Measurements from ENCODE around the gene SAMMSON.
A peak's percentile ranks its signal among the peaks of the same experiment; 100 is the strongest.

SAMMSON gene

DNA sequence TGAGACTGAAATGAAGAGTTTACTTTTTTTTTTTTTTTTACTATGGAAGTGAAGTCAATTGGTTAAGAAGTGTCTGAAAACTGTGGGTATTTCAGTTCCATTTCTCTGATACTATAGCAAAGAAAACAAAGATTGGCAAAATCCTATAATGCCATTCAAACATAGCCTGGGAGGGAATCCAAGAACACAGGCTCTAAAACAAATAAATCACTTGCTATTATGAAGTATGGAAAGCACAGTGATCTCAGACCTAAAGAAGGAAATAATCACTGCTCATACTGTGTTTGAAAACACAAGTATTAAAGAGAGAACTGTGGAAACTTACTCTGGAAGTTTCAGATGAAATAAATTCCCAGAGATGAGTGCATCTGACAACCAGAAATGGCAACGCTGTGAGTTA lies 12.0 kb downstream of the SAMMSON start:
- no peak for DNase-seq

- DNase-seq = peak in 2 of 4 experiments; percentile 6 to 17
These were observed 21.6 kb downstream of the SAMMSON start for GRCh38 chr3:70020906-70021660.

GRCh38 chr3:70028361-70028760 lies 28.8 kb downstream of the SAMMSON start:
- DNase-seq = no peak

- no peak for DNase-seq
These were observed 39.2 kb downstream of the SAMMSON start for GRCh38 chr3:70038693-70039092.

GRCh38 chr3:70040386-70040785 lies 40.9 kb downstream of the SAMMSON start:
- no peak for DNase-seq

DNA sequence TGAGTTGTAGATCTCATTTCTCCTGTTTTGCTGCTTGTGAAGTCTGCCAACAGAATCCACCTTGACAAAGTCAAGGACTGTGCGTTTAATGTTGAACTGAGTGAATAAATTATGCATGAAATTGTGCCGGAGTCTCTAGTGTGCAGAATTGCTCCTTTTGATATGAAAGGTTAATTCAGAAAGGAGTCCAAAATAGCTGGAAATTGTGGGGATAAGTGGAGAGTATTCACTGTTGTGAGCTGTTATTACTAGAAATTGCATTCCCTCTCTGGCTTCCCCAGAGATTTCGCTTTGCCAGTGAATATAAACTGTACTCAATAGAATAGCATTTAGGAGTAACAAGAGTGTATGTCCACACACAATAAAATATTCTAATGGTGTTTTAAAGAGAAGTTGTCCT lies 43.1 kb downstream of the SAMMSON start:
- DNase-seq = no peak

GRCh38 chr3:70049761-70050160 lies 50.2 kb downstream of the SAMMSON start:
- peak in 2 of 4 experiments; percentile 4 to 20 for DNase-seq

- DNase-seq = peak; percentile 58 to 89 (median 76)
These were observed 53.8 kb downstream of the SAMMSON start for GRCh38 chr3:70053293-70053692.

GRCh38 chr3:70056081-70056480 lies 56.5 kb downstream of the SAMMSON start:
- no peak for DNase-seq

- no peak for DNase-seq
These were observed 57.9 kb downstream of the SAMMSON start for GRCh38 chr3:70057426-70057825.

DNA sequence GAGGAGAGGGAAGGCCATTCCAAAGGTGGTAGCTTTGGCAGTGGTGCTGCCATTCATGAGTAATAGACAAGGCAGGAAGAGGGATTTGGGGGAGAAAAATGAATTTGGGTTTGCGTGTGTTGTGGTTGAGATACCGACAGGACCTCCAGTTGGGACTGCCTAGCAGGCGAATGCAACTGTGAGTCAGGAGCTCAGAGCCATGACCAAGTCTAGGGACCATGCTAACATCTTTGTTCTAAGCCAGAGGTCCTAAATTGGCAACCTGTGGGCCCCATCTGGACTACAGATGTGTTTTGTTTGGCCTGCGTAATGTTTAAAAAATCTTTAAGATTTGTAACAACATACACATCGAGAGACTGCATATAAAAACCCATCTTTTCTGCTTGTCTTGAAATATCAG lies 61.6 kb downstream of the SAMMSON start:
- no peak for DNase-seq

DNA sequence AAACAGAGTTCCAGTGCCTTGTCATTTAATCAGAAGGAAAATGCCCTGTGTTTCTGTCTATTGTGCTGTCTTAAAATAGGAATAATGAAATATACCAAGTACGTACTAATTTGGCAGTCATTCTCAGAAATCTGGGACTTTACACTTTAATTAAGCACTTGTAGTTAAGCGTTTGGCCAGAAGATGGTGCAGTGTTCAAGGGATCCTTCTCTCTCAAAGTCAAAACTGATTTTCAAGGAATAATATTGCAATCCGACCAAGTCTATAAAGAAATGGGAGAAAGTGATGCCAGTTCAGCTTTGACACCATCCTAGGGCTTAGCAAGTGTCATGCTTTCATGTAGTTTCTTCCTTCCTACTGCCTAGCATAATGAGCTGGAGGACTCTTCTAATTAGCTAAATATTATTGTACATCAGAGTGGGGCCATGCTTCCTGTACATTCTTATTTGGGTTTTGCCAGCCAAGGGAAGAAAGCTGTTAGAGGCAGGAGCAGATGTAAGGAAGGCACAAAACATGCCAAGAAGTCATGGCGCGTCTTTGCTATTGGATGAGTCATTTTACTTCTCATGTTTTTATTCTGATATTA lies 64.8 kb downstream of the SAMMSON start:
- peak; percentile 50 to 69 (median 54) for DNase-seq

- peak in 2 of 4 experiments; percentile 11 to 13 for DNase-seq
These were observed 66.2 kb downstream of the SAMMSON start for GRCh38 chr3:70065696-70066253.

DNA sequence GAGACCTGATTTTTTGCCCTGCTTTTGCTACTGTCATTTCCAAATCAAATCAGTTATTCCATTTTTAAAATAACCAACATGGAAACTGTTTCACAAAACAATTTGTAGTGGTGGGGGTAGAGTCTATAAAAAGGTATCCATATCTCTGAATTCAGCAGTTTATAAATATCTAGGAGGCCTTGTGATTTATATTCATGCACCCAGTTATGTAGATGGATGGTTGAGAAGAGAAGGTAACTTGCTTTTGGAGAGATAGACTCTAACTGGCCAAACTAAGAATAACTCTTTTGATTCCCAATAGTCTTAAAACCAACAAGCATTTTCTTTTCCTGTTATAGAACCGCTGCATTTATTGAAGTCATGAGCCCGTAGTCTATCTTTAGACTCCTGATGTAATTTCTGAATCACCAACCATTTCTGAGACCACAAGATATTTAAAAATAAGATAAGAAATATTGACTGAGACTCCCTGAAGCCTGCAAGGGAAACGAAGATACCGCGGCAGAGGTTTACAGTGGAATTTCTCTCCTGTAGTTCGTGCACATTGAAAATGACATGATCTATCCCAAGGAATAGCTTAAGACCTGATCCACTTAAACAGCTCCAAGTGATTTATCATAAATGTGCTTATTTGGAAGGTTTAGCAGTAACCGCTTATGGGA lies 68.5 kb downstream of the SAMMSON start:
- no peak for DNase-seq

DNA sequence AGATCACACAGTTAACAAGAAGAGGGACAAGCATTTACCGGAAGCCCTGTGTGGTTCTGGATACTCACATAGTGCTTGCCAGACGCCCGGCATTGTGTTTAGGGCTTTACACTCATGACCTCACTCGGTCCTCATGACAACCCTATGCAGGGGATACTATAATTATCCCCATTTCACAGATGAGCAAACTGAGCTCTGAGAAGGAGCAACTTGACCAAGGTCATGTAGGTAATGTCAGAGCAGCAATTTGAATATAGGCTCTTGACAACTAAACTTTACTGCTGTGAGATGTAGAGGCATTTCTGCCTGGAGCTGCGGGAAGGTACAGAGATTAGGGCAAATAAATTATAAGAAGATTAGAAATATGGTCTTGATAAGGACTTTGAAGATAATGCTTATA lies 70.0 kb downstream of the SAMMSON start:
- DNase-seq = no peak

DNA sequence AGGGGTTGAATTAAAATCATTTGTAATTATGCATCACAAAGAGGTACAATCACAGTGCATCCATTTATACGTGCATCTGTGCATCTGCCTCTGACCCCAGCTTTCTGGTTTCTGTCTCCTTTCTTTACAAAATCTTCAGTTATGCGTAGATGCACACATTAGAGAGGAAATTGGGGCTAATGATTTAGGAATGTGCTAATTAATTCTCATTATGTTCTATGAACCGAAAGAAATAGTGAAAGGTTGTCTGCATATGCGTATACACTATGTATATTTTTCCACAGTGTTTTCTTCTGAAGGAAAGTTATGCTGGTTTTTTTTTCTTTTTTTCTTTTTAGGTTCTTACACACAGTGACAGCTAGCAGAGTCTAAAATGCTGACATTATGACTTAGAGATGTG lies 71.6 kb downstream of the SAMMSON start:
- DNase-seq = no peak

DNA sequence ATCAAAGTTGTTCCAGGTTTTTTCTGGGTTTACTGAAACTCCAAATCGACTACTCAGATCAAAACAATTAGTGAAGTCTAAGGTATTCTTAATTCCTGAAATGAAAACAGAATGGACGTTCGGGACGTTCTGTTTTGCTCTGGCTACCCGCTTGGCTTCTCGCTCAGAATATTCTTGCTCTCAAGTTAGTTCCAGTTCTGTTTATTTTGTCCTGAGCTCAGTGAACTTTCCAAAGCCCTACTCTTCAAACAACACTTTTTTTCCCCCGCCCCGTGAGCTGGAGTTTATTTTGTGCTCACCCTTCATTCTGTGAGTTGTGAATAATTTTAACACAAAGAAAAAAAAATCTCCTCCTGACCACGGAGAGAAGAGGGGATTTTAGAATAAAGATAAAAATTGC lies 72.6 kb downstream of the SAMMSON start:
- peak in 1 of 4 experiments; percentile 31 for DNase-seq

- no peak for DNase-seq
These were observed 73.2 kb downstream of the SAMMSON start for GRCh38 chr3:70072754-70073153.

GRCh38 chr3:70075101-70075500 lies 75.6 kb downstream of the SAMMSON start:
- DNase-seq = no peak

DNA sequence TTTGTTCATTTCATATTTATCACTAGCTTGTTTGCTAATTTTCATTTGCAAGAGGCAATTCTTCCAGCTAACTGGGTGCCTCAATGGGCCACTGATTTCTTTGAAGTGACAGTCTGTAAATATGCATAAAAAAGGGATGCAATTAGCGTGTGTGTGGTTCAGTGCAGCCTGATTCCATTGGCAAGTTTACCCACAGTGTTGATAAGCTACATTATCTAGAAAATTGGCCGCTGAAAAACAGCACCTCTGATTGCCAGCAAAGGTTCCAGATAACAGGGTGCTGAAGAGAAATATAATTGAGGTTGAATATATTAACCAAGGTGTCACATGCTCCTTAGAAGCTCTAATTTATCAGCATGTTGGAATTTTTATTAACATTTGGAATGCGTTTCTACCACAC lies 76.9 kb downstream of the SAMMSON start:
- no peak for DNase-seq

DNA sequence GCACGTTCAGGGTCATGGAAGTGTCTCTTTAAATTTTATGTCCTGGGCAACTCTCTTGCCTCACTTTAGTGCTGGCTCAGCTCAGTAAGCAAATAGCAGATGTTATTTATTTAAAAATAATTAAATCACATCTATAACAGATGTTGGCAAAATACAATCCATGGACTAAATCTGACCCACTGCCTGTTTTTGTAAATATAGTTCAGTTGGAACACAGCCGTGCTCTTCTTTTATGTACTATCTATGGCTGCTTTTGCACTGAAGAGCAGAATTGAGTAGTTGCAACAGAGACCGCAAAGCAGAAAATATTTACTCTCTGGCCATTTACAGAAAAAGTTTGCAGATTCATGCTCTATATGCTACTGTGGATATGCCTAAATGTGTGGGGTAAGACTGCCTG lies 79.2 kb downstream of the SAMMSON start:
- no peak for DNase-seq

GRCh38 chr3:70085613-70086012 lies 86.1 kb downstream of the SAMMSON start:
- peak; percentile 4 to 76 (median 39) for DNase-seq

DNA sequence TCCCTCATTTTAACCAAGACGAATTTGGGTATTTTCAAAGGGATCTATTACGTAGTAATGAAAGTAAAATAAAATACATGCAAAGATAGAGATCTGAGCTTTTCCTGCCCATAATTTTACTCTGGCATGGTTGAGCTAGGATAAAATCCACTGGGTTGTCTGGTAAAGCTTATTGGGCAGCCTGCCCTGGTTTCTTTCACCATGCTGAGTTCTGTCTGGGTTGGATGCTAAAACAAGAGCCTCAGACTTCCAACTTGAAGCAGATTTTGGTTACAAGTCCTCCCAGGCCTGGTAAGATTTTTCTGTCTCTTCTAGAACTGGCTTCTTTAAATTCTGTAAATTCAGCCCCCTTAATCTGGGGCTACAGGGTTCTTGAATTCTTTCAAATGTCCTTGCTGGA lies 86.8 kb downstream of the SAMMSON start:
- no peak for DNase-seq
